Kidney (tissue), 22 donors: ENCODE results near the gene RHEX. TPM values are rescaled to one million over a fixed set of nuclear protein-coding genes. Genes with fewer than 3 reads are reported as not detected.
"Not testable (repeated sequence)": the region's sequence is repeated elsewhere in the genome, so short reads cannot be mapped to it uniquely, and the experiment has no call there.

ENCODE experiments used
- DNase-seq, 5 donors: peaks; one replicate each; pipeline ENCODE4 v3.0.0-alpha.2; 2013 to 2020
- FAIRE-seq: peaks from 2 replicates; lab custom pipeline; 2012; peaks lifted over from hg19 to GRCh38; lab: Jason Lieb, UNC
- H3K27ac ChIP-seq, 2 donors: one replicate each; pipeline ENCODE4 v1.7.0; 2013; ENCODE audit warnings: low read depth in 2 of 2, low read length in 2 of 2, inconsistent platforms in 1 of 2
- H3K27me3 ChIP-seq: one replicate; pipeline ENCODE4 v1.7.1; 2013; ENCODE audit warnings: low read length, inconsistent platforms; ENCODE audit not compliant: control insufficient read depth, insufficient read depth
- H3K36me3 ChIP-seq, 3 donors: one replicate each; pipeline versions ENCODE4 v1.7.0 to v1.7.1; 2013; ENCODE audit warnings: low read length in 3 of 3, control low read depth in 1 of 3, inconsistent platforms in 1 of 3; ENCODE audit not compliant: insufficient read depth in 3 of 3, control insufficient read depth in 2 of 3
- H3K4me1 ChIP-seq, 3 donors: one replicate each; pipeline versions ENCODE4 v1.7.0 to v1.7.1; 2013; ENCODE audit warnings: low read length in 3 of 3, inconsistent platforms in 1 of 3, low read depth in 1 of 3; ENCODE audit not compliant: control insufficient read depth in 2 of 3, insufficient read depth in 2 of 3
- H3K4me3 ChIP-seq, 3 donors: one replicate each; pipeline versions ENCODE4 v1.7.0 to v1.8.1; 2013; ENCODE audit warnings: low read length in 3 of 3, control low read depth in 1 of 3, inconsistent platforms in 1 of 3
- H3K9ac ChIP-seq, 3 donors: one replicate each; pipeline versions ENCODE4 v1.7.0 to v1.7.1; 2013; ENCODE audit warnings: low read length in 3 of 3, control low read depth in 1 of 3, inconsistent platforms in 1 of 3
- H3K9me3 ChIP-seq, 3 donors: one replicate each; pipeline versions ENCODE4 v1.7.0 to v1.7.1; 2013; ENCODE audit warnings: low read length in 3 of 3, control low read depth in 1 of 3, inconsistent platforms in 1 of 3; ENCODE audit not compliant: control insufficient read depth in 2 of 3, insufficient read depth in 1 of 3
- intact Hi-C: fragments of 100-400 bp; cut with DNase I; formaldehyde crosslinking; loops from one replicate; pipeline ENCODE4 v1.11.1; 2022
- long read RNA-seq, 10 donors: library from polyadenylated mRNA in 1 of 10; unstranded in 1 of 10; transcript quantifications; one replicate each; pipeline ENCODE4 v2.0.0 and lab custom pipeline, GENCODE V29; 2021 to 2026
- polyA plus RNA-seq: library from polyadenylated mRNA; stranded (reverse); fragments of 350-450 nt; fragmentation: Illumina TruSeq; extraction: RNeasy Lipid Tissue Mini Kit (QIAGEN cat#74804); gene quantifications from one replicate; pipeline ENCODE4 v1.2.3, GENCODE V29; 2014; ENCODE audit warnings: low read depth, low replicate concordance; ENCODE audit not compliant: insufficient read depth
- total RNA-seq: library from RNA; stranded (reverse); fragmentation: NEBNext Ultra II Directional; extraction: Animal tissue kit (Norgen Biotek cat#: 25700); gene quantifications from one replicate; pipeline ENCODE4 v1.2.1, GENCODE V29; 2021
- TF ChIP-seq, protein P1 (sequence below): IDR thresholded peaks from 3 replicates; pipeline ENCODE4 v1.5.1; 2012; ENCODE audit warnings: mild to moderate bottlenecking, moderate library complexity, borderline replicate concordance; ENCODE audit not compliant: insufficient read depth; ENCODE audit errors: extremely low read depth
- donor health status: control.
- donor health status: control.
- donor health status: control.
- donor health status: control.
- donor health status: control.
- donor health status: DM: yes; HTN: yes; CAD: no.
- donor health status: Normal renal cell carcinoma (clear cell type).

Gene RHEX, protein sequence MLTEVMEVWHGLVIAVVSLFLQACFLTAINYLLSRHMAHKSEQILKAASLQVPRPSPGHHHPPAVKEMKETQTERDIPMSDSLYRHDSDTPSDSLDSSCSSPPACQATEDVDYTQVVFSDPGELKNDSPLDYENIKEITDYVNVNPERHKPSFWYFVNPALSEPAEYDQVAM
- total RNA-seq = 39.5 TPM
- 10.2 TPM for polyA plus RNA-seq
- long read RNA-seq, donor 1 = 0 reads
- long read RNA-seq, donor 2 = 0 reads
- long read RNA-seq, donor 3, partial matches to known transcripts = 0 of 1 reads
- long read RNA-seq, donor 3, other reads (novel, unspliced or antisense) = 0 of 1 reads
- long read RNA-seq, donor 4 = 0 reads
- long read RNA-seq, donor 5 = 0 reads
- long read RNA-seq, donor 6 = 0 reads
- long read RNA-seq, donor 7, transcript RHEX-201 (6 exons, 1,665 nt) = major isoform, 5 of 91 reads
- long read RNA-seq, donor 7, partial matches to known transcripts = 5 of 91 reads
- long read RNA-seq, donor 7, other reads (novel, unspliced or antisense) = 81 of 91 reads
- long read RNA-seq, donor 8 = 0 reads
- long read RNA-seq, donor 9 = 0 reads
- long read RNA-seq, donor 10 = 0 reads

DNA sequence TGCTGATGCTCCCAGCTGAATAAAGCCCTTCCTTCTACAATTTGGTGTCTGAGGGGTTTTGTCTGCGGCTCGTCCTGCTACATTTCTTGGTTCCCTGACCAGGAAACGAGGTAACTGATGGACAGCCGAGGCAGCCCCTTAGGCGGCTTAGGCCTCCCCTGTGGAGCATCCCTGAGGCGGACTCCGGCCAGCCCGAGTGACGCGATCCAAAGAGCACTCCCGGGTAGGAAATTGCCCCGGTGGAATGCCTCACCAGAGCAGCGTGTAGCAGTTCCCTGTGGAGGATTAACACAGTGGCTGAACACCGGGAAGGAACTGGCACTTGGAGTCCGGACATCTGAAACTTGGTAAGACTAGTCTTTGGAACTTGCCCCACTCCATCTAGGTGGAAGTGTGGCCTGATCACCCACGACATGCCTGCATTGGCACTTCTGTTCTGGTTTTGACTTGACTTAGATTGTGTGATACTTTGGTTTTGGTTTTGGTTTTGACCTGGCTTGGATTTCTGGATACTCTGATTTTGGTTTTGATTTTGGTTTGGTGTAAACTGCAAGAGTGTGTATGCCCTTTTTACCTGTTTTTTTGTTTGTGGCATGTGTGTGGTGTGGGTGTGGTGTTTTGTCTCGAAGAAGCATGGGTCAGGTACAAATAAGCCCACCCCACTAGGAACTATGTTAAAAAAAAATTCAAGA is at the start of gene RHEX:
TSS of gene RHEX (plus strand) at position 255 of the 692 bp plus-strand sequence. CDS start 44,656 bp downstream, outside the sequence.
- H3K9me3 ChIP-seq, H3K27me3 ChIP-seq, intact Hi-C loops, FAIRE-seq, H3K36me3 ChIP-seq, H3K4me1 ChIP-seq: not testable (repeated sequence)
- H3K27ac ChIP-seq = peak within 1 kb of the TSS; percentile 82 to 85
- H3K4me3 ChIP-seq = peak within 1 kb of the TSS; percentile 40 to 71 (median 67)
- peak in 3 of 5 donors; percentile 24 to 88 (median 39) for DNase-seq
- H3K9ac ChIP-seq = peak within 1 kb of the TSS in 1 of 3 donors; percentile 47

DNA sequence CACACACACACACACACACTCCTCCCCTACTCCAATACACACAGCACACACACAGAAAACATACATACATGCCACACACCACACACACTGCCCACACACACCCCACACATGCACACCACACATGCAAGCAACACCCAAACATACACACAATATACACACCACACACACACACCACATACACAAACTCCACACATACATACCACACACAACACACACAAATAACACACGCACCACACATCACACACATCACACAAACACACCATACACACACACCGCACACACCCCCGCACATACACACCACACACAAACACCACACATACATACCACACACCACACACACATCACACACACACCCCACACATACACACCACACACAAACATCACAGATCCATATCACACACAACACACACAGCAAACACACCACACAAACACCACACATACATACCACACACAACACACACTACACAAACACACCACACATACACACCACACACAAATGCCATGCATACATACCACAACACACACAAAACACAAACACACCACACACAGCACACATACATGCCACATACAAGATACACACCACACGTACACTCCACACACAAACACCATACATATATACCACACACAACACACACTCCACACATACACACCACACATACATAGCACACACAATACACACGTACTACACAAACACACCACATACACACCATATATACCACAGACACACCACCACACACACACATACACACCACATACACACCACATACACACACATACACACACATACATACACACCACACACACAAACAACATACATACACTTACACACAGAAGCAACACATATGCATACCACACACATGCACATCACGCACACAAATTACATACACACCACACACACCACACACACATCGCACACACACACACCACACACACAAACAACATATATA is 48.8 kb upstream of the RHEX start:
- Histone ChIP-seq H3K4me3 (no peak overlapping the region), H3K27ac (no peak overlapping the region), H3K27me3 (no peaks in the 10 kb centered on the region), H3K9me3 (no peaks in the 10 kb centered on the region), H3K4me1 (peaks cover 0 to 3% (median 0%) of the 10 kb centered on the region in 3 donors), H3K9ac (no peak overlapping the region), H3K36me3 (no peaks in the 10 kb centered on the region)
- DNase-seq (no peak), FAIRE-seq (no peak)
- TF ChIP-seq, protein P1, sequence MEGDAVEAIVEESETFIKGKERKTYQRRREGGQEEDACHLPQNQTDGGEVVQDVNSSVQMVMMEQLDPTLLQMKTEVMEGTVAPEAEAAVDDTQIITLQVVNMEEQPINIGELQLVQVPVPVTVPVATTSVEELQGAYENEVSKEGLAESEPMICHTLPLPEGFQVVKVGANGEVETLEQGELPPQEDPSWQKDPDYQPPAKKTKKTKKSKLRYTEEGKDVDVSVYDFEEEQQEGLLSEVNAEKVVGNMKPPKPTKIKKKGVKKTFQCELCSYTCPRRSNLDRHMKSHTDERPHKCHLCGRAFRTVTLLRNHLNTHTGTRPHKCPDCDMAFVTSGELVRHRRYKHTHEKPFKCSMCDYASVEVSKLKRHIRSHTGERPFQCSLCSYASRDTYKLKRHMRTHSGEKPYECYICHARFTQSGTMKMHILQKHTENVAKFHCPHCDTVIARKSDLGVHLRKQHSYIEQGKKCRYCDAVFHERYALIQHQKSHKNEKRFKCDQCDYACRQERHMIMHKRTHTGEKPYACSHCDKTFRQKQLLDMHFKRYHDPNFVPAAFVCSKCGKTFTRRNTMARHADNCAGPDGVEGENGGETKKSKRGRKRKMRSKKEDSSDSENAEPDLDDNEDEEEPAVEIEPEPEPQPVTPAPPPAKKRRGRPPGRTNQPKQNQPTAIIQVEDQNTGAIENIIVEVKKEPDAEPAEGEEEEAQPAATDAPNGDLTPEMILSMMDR = no peak
- intact Hi-C loops = no loop called here

DNA sequence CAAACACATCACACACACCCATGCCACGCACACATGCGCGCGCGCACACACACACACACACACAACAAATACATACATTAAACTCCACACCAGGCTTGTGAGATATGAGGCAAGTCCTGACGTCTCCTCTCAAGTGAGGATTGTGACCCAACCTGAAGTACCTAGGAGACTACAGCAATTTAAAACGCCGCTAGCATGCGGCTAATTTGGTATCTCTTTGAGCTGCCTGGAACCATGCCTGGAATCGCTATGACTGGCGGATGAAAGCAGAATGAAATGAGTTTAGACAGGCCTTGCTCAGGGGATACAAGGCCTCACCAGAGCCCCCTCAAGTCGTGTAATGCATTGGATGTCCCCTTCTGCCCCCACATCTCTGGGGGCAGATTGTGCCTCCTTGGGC is 48.1 kb upstream of the RHEX start:
- DNase-seq (peak in 1 of 5 donors; percentile 21), FAIRE-seq (no peak)
- Histone ChIP-seq H3K9ac (no peak overlapping the region), H3K9me3 (no peaks in the 10 kb centered on the region), H3K36me3 (no peaks in the 10 kb centered on the region), H3K4me3 (no peak overlapping the region), H3K4me1 (peaks cover 0 to 3% (median 0%) of the 10 kb centered on the region in 3 donors), H3K27me3 (no peaks in the 10 kb centered on the region), H3K27ac (no peak overlapping the region)
- intact Hi-C loops = no loop called here
- TF ChIP-seq, protein P1 = no peak
